ENCODE data around the gene RANBP3.

Gene RANBP3

DNA sequence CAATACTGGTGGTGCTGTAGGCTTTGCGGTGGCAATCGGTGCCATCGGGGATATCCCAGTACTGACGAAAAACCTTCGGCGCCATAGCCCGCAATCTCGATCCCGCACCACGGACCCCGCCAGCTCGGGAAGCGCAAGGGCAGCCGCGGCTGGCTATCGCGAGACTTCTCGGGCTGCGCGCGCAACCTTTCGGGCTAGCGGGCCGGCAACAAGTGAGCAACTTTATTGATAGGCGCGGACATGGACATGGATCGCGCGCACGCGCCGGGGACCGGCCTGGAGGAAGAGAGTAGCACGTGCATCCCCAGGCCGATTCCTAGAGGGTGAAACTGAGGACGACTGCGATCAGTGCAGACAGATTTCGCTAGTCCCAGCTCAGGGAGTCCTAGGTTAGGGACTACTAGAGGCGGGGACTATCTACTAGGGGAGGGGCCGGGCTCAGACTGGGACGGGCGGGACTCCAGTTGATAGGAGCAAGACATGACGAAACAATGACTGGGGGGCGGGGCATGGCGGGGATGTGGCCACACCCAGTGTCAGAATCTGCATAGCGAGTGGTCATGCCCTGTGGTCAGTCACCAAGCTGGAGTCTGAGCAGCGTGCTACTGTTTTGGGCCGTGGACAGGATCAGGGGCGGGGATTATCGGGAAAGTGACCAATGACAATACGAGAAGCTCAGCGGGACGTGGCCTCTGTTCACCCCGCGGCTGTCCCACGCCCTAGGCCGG lies 74.2 kb downstream of the RANBP3 start, which contains the start of gene NDUFA11:
NDUFA11 (minus strand) TSS at position 167 of the 728 bp plus-strand sequence; CDS start at position 85, 82 bp downstream.
- H3K27me3 ChIP-seq (ENCODE audit: insufficient read depth, insufficient read length) = no peaks in the 10 kb centered on the region

DNA sequence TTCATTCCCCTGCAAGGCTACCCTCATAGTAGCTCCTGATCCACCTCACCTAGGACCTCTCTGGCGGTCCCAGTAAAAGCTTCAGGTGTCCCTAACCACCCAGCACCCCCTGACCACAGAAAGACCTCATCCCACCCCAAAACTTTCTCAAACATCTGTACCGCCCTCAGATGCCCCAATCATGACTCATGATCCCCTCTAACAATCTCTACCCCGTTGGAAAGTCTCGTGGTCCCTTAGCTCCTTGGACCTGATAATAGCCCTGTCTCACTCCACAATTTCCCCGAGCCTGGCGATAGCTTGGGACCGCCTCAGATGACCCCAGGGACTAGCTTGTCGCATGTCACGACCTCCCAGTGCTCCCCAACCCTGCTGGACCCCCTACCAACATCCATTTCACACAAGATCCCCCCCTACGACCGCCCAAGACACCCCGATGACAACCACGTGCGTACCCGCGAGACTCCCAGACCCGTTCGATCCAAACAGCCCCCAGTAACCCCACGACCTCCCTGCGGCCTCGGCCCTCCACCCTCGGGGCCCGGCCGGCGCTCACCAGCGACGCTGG lies 74.8 kb downstream of the RANBP3 start:
- H3K27me3 ChIP-seq (ENCODE audit: insufficient read depth, insufficient read length) = no peaks in the 10 kb centered on the region
- H3K9me3 ChIP-seq (ENCODE audit: insufficient read depth, low read length) = no peaks in the 10 kb centered on the region
- H3K4me3 ChIP-seq (ENCODE audit: insufficient read length, low read depth) = peak overlapping the region; percentile 95
- H3K36me3 ChIP-seq (ENCODE audit: insufficient read depth, insufficient read length, low read length) = peaks cover 34% of the 10 kb centered on the region
- DNase-seq (ENCODE audit: low read depth, low spot score) = no peak
- peak overlapping the region; percentile 99 for H3K9ac ChIP-seq (ENCODE audit: insufficient read length, low read depth)
- no peaks in the 10 kb centered on the region for H3K4me1 ChIP-seq (ENCODE audit: insufficient read depth, insufficient read length)
- TF ChIP-seq YY1 (IDR thresholded peaks at IDR 0.05; ENCODE audit: insufficient read depth, insufficient read length) = no peak
- TF ChIP-seq SUZ12 (IDR thresholded peaks at IDR 0.05; ENCODE audit: extremely low read depth, insufficient read depth, insufficient read length) = no peak
- no peak for TF ChIP-seq ZNF274 (IDR thresholded peaks at IDR 0.05; ENCODE audit: low read depth, low read length)

More for the DNA sequence above, 74.2 kb downstream of the RANBP3 start, which contains the start of gene NDUFA11:
- TF ChIP-seq YY1 (IDR thresholded peaks at IDR 0.05; ENCODE audit: insufficient read depth, insufficient read length) (peak; percentile 27), SUZ12 (IDR thresholded peaks at IDR 0.05; ENCODE audit: extremely low read depth, insufficient read depth, insufficient read length) (no peak), ZNF274 (IDR thresholded peaks at IDR 0.05; ENCODE audit: low read depth, low read length) (no peak)
- Histone ChIP-seq H3K9me3 (ENCODE audit: insufficient read depth, low read length) (no peaks in the 10 kb centered on the region), H3K9ac (ENCODE audit: insufficient read length, low read depth) (peak within 1 kb of the TSS; percentile 99), H3K36me3 (ENCODE audit: insufficient read depth, insufficient read length, low read length) (peaks cover 33% of the 10 kb centered on the region), H3K4me3 (ENCODE audit: insufficient read length, low read depth) (peak within 1 kb of the TSS; percentile 95), H3K4me1 (ENCODE audit: insufficient read depth, insufficient read length) (peaks cover under 1% of the 10 kb centered on the region)
- DNase-seq (ENCODE audit: low read depth, low spot score) = peak; percentile 92

DNA sequence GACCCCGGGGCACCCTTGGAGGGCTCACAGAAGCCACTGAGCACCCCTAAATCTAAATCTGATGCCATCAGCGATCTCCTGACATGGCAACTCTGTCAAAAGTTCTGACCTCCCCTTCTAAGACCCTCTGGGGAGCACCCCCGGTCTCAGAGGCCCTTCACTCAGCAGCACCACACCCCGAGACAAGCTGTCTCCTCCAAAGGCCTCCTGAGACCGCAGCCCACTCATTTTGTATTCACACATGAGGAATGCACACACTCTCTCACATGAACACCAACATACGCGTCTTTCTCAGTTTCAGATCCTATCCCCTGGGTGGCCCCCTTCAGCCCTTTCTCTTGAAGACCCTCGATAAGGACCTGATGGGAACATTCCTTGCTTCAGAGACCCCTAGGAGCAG lies 77.0 kb downstream of the RANBP3 start:
- Histone ChIP-seq H3K9me3 (ENCODE audit: insufficient read depth, low read length) (no peaks in the 10 kb centered on the region), H3K27me3 (ENCODE audit: insufficient read depth, insufficient read length) (no peaks in the 10 kb centered on the region), H3K4me1 (ENCODE audit: insufficient read depth, insufficient read length) (no peaks in the 10 kb centered on the region), H3K9ac (ENCODE audit: insufficient read length, low read depth) (no peak overlapping the region), H3K4me3 (ENCODE audit: insufficient read length, low read depth) (no peak overlapping the region), H3K36me3 (ENCODE audit: insufficient read depth, insufficient read length, low read length) (peaks cover 49% of the 10 kb centered on the region)
- DNase-seq (ENCODE audit: low read depth, low spot score) = no peak
- TF ChIP-seq YY1 (IDR thresholded peaks at IDR 0.05; ENCODE audit: insufficient read depth, insufficient read length) = no peak
- TF ChIP-seq SUZ12 (IDR thresholded peaks at IDR 0.05; ENCODE audit: extremely low read depth, insufficient read depth, insufficient read length) = no peak
- TF ChIP-seq ZNF274 (IDR thresholded peaks at IDR 0.05; ENCODE audit: low read depth, low read length) = no peak

- no peak overlapping the region for H3K9ac ChIP-seq (ENCODE audit: insufficient read length, low read depth)
- peaks cover 59% of the 10 kb centered on the region for H3K36me3 ChIP-seq (ENCODE audit: insufficient read depth, insufficient read length, low read length)
- no peaks in the 10 kb centered on the region for H3K9me3 ChIP-seq (ENCODE audit: insufficient read depth, low read length)
- no peak overlapping the region for H3K4me3 ChIP-seq (ENCODE audit: insufficient read length, low read depth)
- no peak for DNase-seq (ENCODE audit: low read depth, low spot score)
- H3K27me3 ChIP-seq (ENCODE audit: insufficient read depth, insufficient read length) = no peaks in the 10 kb centered on the region
- TF ChIP-seq ZNF274 (IDR thresholded peaks at IDR 0.05; ENCODE audit: low read depth, low read length) = no peak
- TF ChIP-seq YY1 (IDR thresholded peaks at IDR 0.05; ENCODE audit: insufficient read depth, insufficient read length) = no peak
- TF ChIP-seq SUZ12 (IDR thresholded peaks at IDR 0.05; ENCODE audit: extremely low read depth, insufficient read depth, insufficient read length) = no peak
- H3K4me1 ChIP-seq (ENCODE audit: insufficient read depth, insufficient read length) = no peaks in the 10 kb centered on the region
These were observed 78.0 kb downstream of the RANBP3 start for GRCh38 chr19:5899728-5900526.

- Histone ChIP-seq H3K4me1 (ENCODE audit: insufficient read depth, insufficient read length) (peaks cover under 1% of the 10 kb centered on the region), H3K9me3 (ENCODE audit: insufficient read depth, low read length) (no peaks in the 10 kb centered on the region), H3K27me3 (ENCODE audit: insufficient read depth, insufficient read length) (no peaks in the 10 kb centered on the region), H3K9ac (ENCODE audit: insufficient read length, low read depth) (peak overlapping the region; percentile 3), H3K36me3 (ENCODE audit: insufficient read depth, insufficient read length, low read length) (peaks cover 71% of the 10 kb centered on the region), H3K4me3 (ENCODE audit: insufficient read length, low read depth) (no peak overlapping the region)
- TF ChIP-seq SUZ12 (IDR thresholded peaks at IDR 0.05; ENCODE audit: extremely low read depth, insufficient read depth, insufficient read length) = no peak
- no peak for TF ChIP-seq YY1 (IDR thresholded peaks at IDR 0.05; ENCODE audit: insufficient read depth, insufficient read length)
- no peak for TF ChIP-seq ZNF274 (IDR thresholded peaks at IDR 0.05; ENCODE audit: low read depth, low read length)
- DNase-seq (ENCODE audit: low read depth, low spot score) = no peak
These were observed 80.6 kb downstream of the RANBP3 start for GRCh38 chr19:5897189-5897969.

DNA sequence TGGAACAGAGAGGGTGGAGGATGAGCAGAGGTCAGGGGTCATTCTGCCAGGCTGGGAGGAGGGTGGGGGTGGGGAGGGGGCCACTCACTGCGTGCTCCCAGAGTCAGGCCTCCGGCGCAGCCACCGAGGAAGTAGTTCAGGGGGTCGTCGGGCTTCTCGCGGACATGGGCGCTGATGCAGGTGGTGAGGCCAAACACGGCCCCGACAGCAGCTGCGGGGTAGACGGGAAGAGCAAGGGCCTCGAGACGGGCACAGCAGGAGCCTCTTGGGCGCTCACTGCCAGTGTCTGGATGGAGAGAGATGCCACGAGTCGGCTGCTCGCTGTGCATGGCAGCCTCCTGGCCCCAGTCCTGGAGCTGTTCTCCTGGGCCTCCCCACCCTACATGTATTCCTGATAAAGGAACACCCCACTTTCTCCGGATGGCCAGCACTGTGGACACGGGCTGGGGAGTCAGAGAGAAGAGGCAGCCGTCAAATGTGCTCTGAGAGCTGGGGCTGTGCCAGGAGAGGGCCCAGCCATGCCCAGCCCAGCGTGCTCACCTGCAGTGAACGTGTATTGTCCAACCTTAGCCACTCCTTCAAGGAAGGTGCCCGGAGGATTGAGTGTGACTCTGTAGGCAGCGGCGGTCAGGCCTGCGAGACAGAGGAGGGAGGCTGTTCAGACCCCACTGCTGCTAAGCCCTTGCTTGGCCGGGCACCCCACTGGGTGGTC lies 81.4 kb downstream of the RANBP3 start:
- TF ChIP-seq ZNF274 (IDR thresholded peaks at IDR 0.05; ENCODE audit: low read depth, low read length) (no peak), YY1 (IDR thresholded peaks at IDR 0.05; ENCODE audit: insufficient read depth, insufficient read length) (no peak), SUZ12 (IDR thresholded peaks at IDR 0.05; ENCODE audit: extremely low read depth, insufficient read depth, insufficient read length) (no peak)
- H3K27me3 ChIP-seq (ENCODE audit: insufficient read depth, insufficient read length) = no peaks in the 10 kb centered on the region
- H3K36me3 ChIP-seq (ENCODE audit: insufficient read depth, insufficient read length, low read length) = peaks cover 68% of the 10 kb centered on the region
- H3K9ac ChIP-seq (ENCODE audit: insufficient read length, low read depth) = no peak overlapping the region
- peaks cover 9% of the 10 kb centered on the region for H3K4me1 ChIP-seq (ENCODE audit: insufficient read depth, insufficient read length)
- DNase-seq (ENCODE audit: low read depth, low spot score) = no peak
- no peaks in the 10 kb centered on the region for H3K9me3 ChIP-seq (ENCODE audit: insufficient read depth, low read length)
- no peak overlapping the region for H3K4me3 ChIP-seq (ENCODE audit: insufficient read length, low read depth)

All from NT2/D1 (cell line).